Posterior vena cava (tissue), 2 donors: ENCODE measurements around the gene KIAA0825. TPM values are rescaled to one million over a fixed set of nuclear protein-coding genes. Genes with fewer than 3 reads are reported as not detected.
"Not testable (repeated sequence)": the region's sequence is repeated elsewhere in the genome, so short reads cannot be mapped to it uniquely, and the experiment has no call there.

Experiments
- DNase-seq: peaks from one replicate; pipeline ENCODE4 v3.0.0-alpha.2; 2020; ENCODE audit warnings: low spot score
- intact Hi-C, 2 donors: fragments of 100-400 bp; cut with DNase I; formaldehyde crosslinking; loops; one replicate each; pipeline versions ENCODE4 v1.14.1 to v1.14.2; 2022 to 2023
- total RNA-seq, 2 donors: library from RNA; stranded (reverse); fragmentation: NEBNext Ultra II Directional; extraction: Animal tissue kit (Norgen Biotek cat#: 25700); gene quantifications; one replicate each; pipeline ENCODE4 v1.2.1, GENCODE V29; 2021
- donor health status: DM: yes; HTN: yes; CAD: no.
- donor health status: DM: yes; HTN: yes; CAD: no.

KIAA0825 gene
- total RNA-seq, 2 donors from 2014 or later: 4.7 to 4.8 TPM

GRCh38 chr5:94396687-94397086, 221.7 kb downstream of the KIAA0825 start:
- no peak for DNase-seq
- intact Hi-C loops: no loop called here

- no peak for DNase-seq
- intact Hi-C loops: no loop called here
Observed at GRCh38 chr5:94395468-94395867, 222.9 kb downstream of the KIAA0825 start.

- intact Hi-C loops: no loop called here
- no peak for DNase-seq
Observed at GRCh38 chr5:94391996-94392395, 226.4 kb downstream of the KIAA0825 start.

- intact Hi-C loops: no loop called here
- DNase-seq: no peak
Observed at GRCh38 chr5:94389515-94389899, 228.9 kb downstream of the KIAA0825 start.

GRCh38 chr5:94388773-94389514, 229.5 kb downstream of the KIAA0825 start:
- intact Hi-C loops: no loop called here
- DNase-seq: no peak

GRCh38 chr5:94385767-94386166, 232.6 kb downstream of the KIAA0825 start:
- DNase-seq: no peak
- intact Hi-C loops: no loop called here

GRCh38 chr5:94378062-94378461, 240.3 kb downstream of the KIAA0825 start:
- DNase-seq: no peak

GRCh38 chr5:94376672-94377345, 241.6 kb downstream of the KIAA0825 start:
- intact Hi-C loops: no loop called here
- no peak for DNase-seq

More at GRCh38 chr5:94378062-94378461, 240.3 kb downstream of the KIAA0825 start:
- intact Hi-C loops: no loop called here

- intact Hi-C loops: no loop called here
- no peak for DNase-seq
Observed at GRCh38 chr5:94375801-94376200, 242.6 kb downstream of the KIAA0825 start.

- intact Hi-C loops: no loop called here
- no peak for DNase-seq
Observed at GRCh38 chr5:94374336-94374735, 244.1 kb downstream of the KIAA0825 start.

GRCh38 chr5:94367900-94368299, 250.5 kb downstream of the KIAA0825 start:
- intact Hi-C loops: no loop called here
- no peak for DNase-seq

GRCh38 chr5:94366811-94367210, 251.6 kb downstream of the KIAA0825 start:
- intact Hi-C loops: no loop called here
- no peak for DNase-seq

- intact Hi-C loops: no loop called here
- DNase-seq: no peak
Observed at GRCh38 chr5:94362857-94363256, 255.5 kb downstream of the KIAA0825 start.

- intact Hi-C loops: no loop called here
- no peak for DNase-seq
Observed at GRCh38 chr5:94361832-94362796, 256.3 kb downstream of the KIAA0825 start.

- intact Hi-C loops: no loop called here
Observed at GRCh38 chr5:94361161-94361560, 257.2 kb downstream of the KIAA0825 start.

GRCh38 chr5:94360382-94361130, 257.8 kb downstream of the KIAA0825 start:
- intact Hi-C loops: no loop called here
- DNase-seq: no peak

More at GRCh38 chr5:94361161-94361560, 257.2 kb downstream of the KIAA0825 start:
- no peak for DNase-seq

- intact Hi-C loops: no loop called here
- DNase-seq: no peak
Observed at GRCh38 chr5:94359880-94360279, 258.5 kb downstream of the KIAA0825 start.

- intact Hi-C loops: no loop called here
- no peak for DNase-seq
Observed at GRCh38 chr5:94355811-94356210, 262.6 kb downstream of the KIAA0825 start.

- DNase-seq, intact Hi-C loops: not testable (repeated sequence)
Observed at GRCh38 chr5:94354837-94355485, 263.4 kb downstream of the KIAA0825 start.
